IMR-90 (cell line): ENCODE data around the gene PRLR. TPM values are rescaled to one million over a fixed set of nuclear protein-coding genes. Genes with fewer than 3 reads are reported as not detected.

Experiments used
- ATAC-seq: fragments of 200-7000 bp; cut with Tn5 transposase; 2 replicates; pipeline ENCODE4 v1.9.1; 2020; ENCODE audit warnings: low read depth, mild to moderate bottlenecking, moderate library complexity
- BruUV-seq: library from RNA; stranded (reverse); fragments of 400-500 nt; replicated peaks from 2 replicates; lab custom pipeline; 2021; lab: Mats Ljungman, UMichigan
- CTCF ChIA-PET: fragments of 300-600 bp; formaldehyde crosslinking; extraction: SDS; loops from one replicate; lab custom pipeline; 2021; ENCODE audit warnings: antibody characterized with exemption; lab: Yijun Ruan, JAX
- POLR2A ChIA-PET: fragments of 300-600 bp; sonication (Branson Sonifier 250); formaldehyde crosslinking; loops from one replicate; lab custom pipeline; 2022; ENCODE audit warnings: antibody characterized with exemption; ENCODE audit not compliant: unreplicated experiment; lab: Charles Lee
- DNase-seq: peaks from one replicate; pipeline ENCODE4 v3.0.0; 2013
- H2AFZ ChIP-seq: replicated peaks from 2 replicates; pipeline ENCODE3; 2013; ENCODE audit warnings: low read length, mild to moderate bottlenecking; ENCODE audit not compliant: poor library complexity
- H2AK5ac ChIP-seq: 2 replicates; pipeline ENCODE4 v1.6.1; 2013; ENCODE audit warnings: low read depth, low read length, inconsistent platforms
- H2AK9ac ChIP-seq: replicated peaks from 2 replicates; pipeline ENCODE3; 2013; ENCODE audit warnings: mild to moderate bottlenecking, low read depth, low read length, moderate library complexity; ENCODE audit not compliant: poor library complexity
- H2BK120ac ChIP-seq: 2 replicates; pipeline ENCODE4 v1.6.1; 2013; ENCODE audit warnings: low read depth, low read length, inconsistent platforms
- H2BK15ac ChIP-seq: 3 replicates; pipeline ENCODE4 v1.6.1; 2013; ENCODE audit warnings: low read depth, low read length, inconsistent platforms
- H2BK20ac ChIP-seq: 2 replicates; pipeline ENCODE4 v1.6.1; 2013; ENCODE audit warnings: low read depth, mild to moderate bottlenecking, inconsistent platforms, low read length, moderate library complexity
- H2BK5ac ChIP-seq: 2 replicates; pipeline ENCODE4 v1.6.1; 2013; ENCODE audit warnings: mild to moderate bottlenecking, low read depth, low read length, inconsistent platforms; ENCODE audit not compliant: poor library complexity, severe bottlenecking
- H3K14ac ChIP-seq: replicated peaks from 2 replicates; pipeline ENCODE4 v1.6.1; 2013; ENCODE audit warnings: low read depth, low read length, inconsistent platforms
- H3K18ac ChIP-seq: 2 replicates; pipeline ENCODE4 v1.6.1; 2013; ENCODE audit warnings: low read depth, low read length, control low read depth
- H3K23ac ChIP-seq: 2 replicates; pipeline ENCODE4 v1.6.1; 2013; ENCODE audit warnings: low read depth, low read length, inconsistent platforms
- H3K27ac ChIP-seq: 2 replicates; pipeline ENCODE4 v1.5.1; 2013; ENCODE audit warnings: mild to moderate bottlenecking, control low read depth, low read length; ENCODE audit not compliant: insufficient read depth
- H3K27me3 ChIP-seq: 2 replicates; pipeline ENCODE4 v1.6.1; 2013; ENCODE audit warnings: low read length; ENCODE audit not compliant: control insufficient read depth, insufficient read depth
- H3K36me3 ChIP-seq: 2 replicates; pipeline ENCODE4 v1.6.1; 2013; ENCODE audit warnings: low read length, mixed read lengths; ENCODE audit not compliant: control insufficient read depth, insufficient read depth
- H3K4ac ChIP-seq: 2 replicates; pipeline ENCODE4 v1.6.1; 2013; ENCODE audit warnings: low read depth, low read length, inconsistent platforms
- H3K4me1 ChIP-seq: 2 replicates; pipeline ENCODE4 v1.6.1; 2013; ENCODE audit warnings: low read length, mixed read lengths; ENCODE audit not compliant: control insufficient read depth, insufficient read depth
- H3K4me2 ChIP-seq: 2 replicates; pipeline ENCODE4 v1.6.1; 2013; ENCODE audit warnings: low read depth, mild to moderate bottlenecking, control low read depth, low read length, moderate library complexity
- H3K4me3 ChIP-seq: 2 replicates; pipeline ENCODE4 v1.5.1; 2013; ENCODE audit warnings: low read depth, mild to moderate bottlenecking, control low read depth, low read length, moderate library complexity; ENCODE audit not compliant: insufficient read depth
- H3K56ac ChIP-seq: 2 replicates; pipeline ENCODE4 v1.6.1; 2013; ENCODE audit warnings: low read length, inconsistent platforms; ENCODE audit not compliant: insufficient read depth; ENCODE audit errors: extremely low read depth
- H3K79me1 ChIP-seq, 2 experiments: 2 replicates each; pipeline ENCODE4 v1.6.1; 2013; ENCODE audit warnings: low read length in 2 of 2, inconsistent platforms in 1 of 2, low read depth in 1 of 2
- H3K9ac ChIP-seq: 2 replicates; pipeline ENCODE4 v1.6.1; 2013; ENCODE audit warnings: low read depth, low read length, control low read depth
- H3K9me1 ChIP-seq: 2 replicates; pipeline ENCODE4 v1.6.1; 2013; ENCODE audit warnings: low read length, inconsistent platforms; ENCODE audit not compliant: insufficient read depth
- H3K9me3 ChIP-seq: 2 replicates; pipeline ENCODE4 v1.6.1; 2013; ENCODE audit warnings: low read length; ENCODE audit not compliant: control insufficient read depth, insufficient read depth
- H4K20me1 ChIP-seq: 2 replicates; pipeline ENCODE4 v1.6.1; 2013; ENCODE audit warnings: low read length, inconsistent platforms; ENCODE audit not compliant: insufficient read depth
- H4K5ac ChIP-seq: 2 replicates; pipeline ENCODE4 v1.6.1; 2013; ENCODE audit warnings: mild to moderate bottlenecking, low read depth, low read length, control low read depth
- H4K8ac ChIP-seq, 2 experiments: 2 replicates each; pipeline ENCODE4 v1.6.1; 2013; ENCODE audit warnings: low read depth in 2 of 2, low read length in 2 of 2, control low read depth in 1 of 2, inconsistent platforms in 1 of 2
- H4K91ac ChIP-seq: 2 replicates; pipeline ENCODE4 v1.6.1; 2013; ENCODE audit warnings: low read depth, low read length, inconsistent platforms; ENCODE audit not compliant: insufficient read depth
- BHLHE40 ChIP-seq: fragments of 150-350 bp; IDR thresholded peaks from 2 replicates; pipeline ENCODE4 v1.6.1; 2016; ENCODE audit warnings: mild to moderate bottlenecking, low read depth, low read length
- CEBPB ChIP-seq: IDR thresholded peaks from 2 replicates; pipeline ENCODE4 v1.6.1; 2012; ENCODE audit warnings: low read depth, low read length, improper control_type of control experiment
- CHD1 ChIP-seq: IDR thresholded peaks from 2 replicates; pipeline ENCODE4 v1.6.1; 2012; ENCODE audit warnings: low read depth, low read length, improper control_type of control experiment
- ELK1 ChIP-seq: fragments of 150-350 bp; IDR thresholded peaks from 2 replicates; pipeline ENCODE4 v1.6.1; 2016; ENCODE audit warnings: low read depth, mild to moderate bottlenecking, low read length, moderate library complexity, borderline replicate concordance
- FOS ChIP-seq: fragments of 150-350 bp; IDR thresholded peaks from 2 replicates; pipeline ENCODE4 v1.6.1; 2016; ENCODE audit warnings: low read depth, low read length
- MAFK ChIP-seq: IDR thresholded peaks from 2 replicates; pipeline ENCODE4 v1.6.1; 2012; ENCODE audit warnings: low read depth, low read length, improper control_type of control experiment
- MAZ ChIP-seq: IDR thresholded peaks from 2 replicates; pipeline ENCODE4 v1.6.1; 2012; ENCODE audit warnings: low read depth, mild to moderate bottlenecking, low read length, improper control_type of control experiment, moderate library complexity, borderline replicate concordance
- MXI1 ChIP-seq: IDR thresholded peaks from 2 replicates; pipeline ENCODE4 v1.6.1; 2012; ENCODE audit warnings: low read depth, mild to moderate bottlenecking, low read length, moderate library complexity, borderline replicate concordance
- NFE2L2 ChIP-seq: fragments of 150-350 bp; IDR thresholded peaks from 2 replicates; pipeline ENCODE4 v1.6.1; 2016; ENCODE audit warnings: low read depth, mild to moderate bottlenecking, low read length
- POLR2A ChIP-seq: IDR thresholded peaks from 2 replicates; pipeline ENCODE4 v1.6.1; 2012; ENCODE audit warnings: mild to moderate bottlenecking, low read depth, low read length
- RAD21 ChIP-seq: IDR thresholded peaks from 2 replicates; pipeline ENCODE4 v1.6.1; 2012; ENCODE audit warnings: low read length, improper control_type of control experiment
- RCOR1 ChIP-seq: IDR thresholded peaks from 2 replicates; pipeline ENCODE4 v1.6.1; 2012; ENCODE audit warnings: mild to moderate bottlenecking, low read length, improper control_type of control experiment; ENCODE audit not compliant: insufficient replicate concordance
- RFX5 ChIP-seq: IDR thresholded peaks from 2 replicates; pipeline ENCODE4 v1.8.0; 2012; ENCODE audit warnings: low read depth, mild to moderate bottlenecking, low read length, moderate library complexity
- SMC3 ChIP-seq: fragments of 150-350 bp; IDR thresholded peaks from 2 replicates; pipeline ENCODE4 v1.6.1; 2016; ENCODE audit warnings: low read depth, mild to moderate bottlenecking, antibody characterized with exemption, low read length, moderate library complexity
- WGBS, 2 experiments: methylation state at CpG; one replicate each; pipeline versions ENCODE4 v1.1.5 to v1.1.7; 2013; ENCODE audit warnings: missing lambda C conversion rate in 2 of 2; ENCODE audit not compliant: insufficient read length in 1 of 2; ENCODE audit errors: extremely low coverage in 2 of 2; 5-methylcytosine and 5-hydroxymethylcytosine counted together
- dilution Hi-C: fragments of 300-500 bp; cut with HindIII; formaldehyde crosslinking; loops from one replicate; pipeline ENCODE4 v1.14.3; 2018; ENCODE audit warnings: low sequenced_read_pairs; ENCODE audit not compliant: unreplicated experiment
- in situ Hi-C: fragments of 300-500 bp; cut with MboI; formaldehyde crosslinking; loops from 3 replicates; pipeline ENCODE4 v1.14.3; 2019; ENCODE audit warnings: low sequenced_read_pairs, inconsistent platforms, mixed read lengths
- intact Hi-C: fragments of 100-400 bp; cut with micrococcal nuclease; formaldehyde crosslinking; loops from 2 replicates; pipeline ENCODE4 v1.10.0; 2022
- polyA plus RNA-seq, 3 experiments: library from polyadenylated mRNA; depleted of rRNA; stranded (reverse); fragments of >200 nt; gene quantifications; 2 replicates each; pipeline ENCODE4 v1.2.3, GENCODE V29; 2012; ENCODE audit warnings: low replicate concordance in 1 of 3
- total RNA-seq: library from RNA; depleted of rRNA; stranded (reverse); fragments of >200 nt; gene quantifications from 2 replicates; pipeline ENCODE4 v1.2.3, GENCODE V29; 2012
- TF ChIP-seq, protein P1 (sequence below): fragments of 150-350 bp; IDR thresholded peaks from 2 replicates; pipeline ENCODE4 v1.6.1; 2017; ENCODE audit warnings: mild to moderate bottlenecking, antibody characterized with exemption, low read length, low read depth
- TF ChIP-seq, protein P2 (sequence below): conservative IDR thresholded peaks from 2 replicates; pipeline ENCODE4 v1.5.1; 2012; ENCODE audit warnings: mild to moderate bottlenecking, low read depth, low read length, improper control_type of control experiment

PRLR gene
- total and polyA plus RNA-seq, 2 of the 4 experiments (the other 2 are of a cell fraction) = 0.24 to 0.54 TPM

DNA sequence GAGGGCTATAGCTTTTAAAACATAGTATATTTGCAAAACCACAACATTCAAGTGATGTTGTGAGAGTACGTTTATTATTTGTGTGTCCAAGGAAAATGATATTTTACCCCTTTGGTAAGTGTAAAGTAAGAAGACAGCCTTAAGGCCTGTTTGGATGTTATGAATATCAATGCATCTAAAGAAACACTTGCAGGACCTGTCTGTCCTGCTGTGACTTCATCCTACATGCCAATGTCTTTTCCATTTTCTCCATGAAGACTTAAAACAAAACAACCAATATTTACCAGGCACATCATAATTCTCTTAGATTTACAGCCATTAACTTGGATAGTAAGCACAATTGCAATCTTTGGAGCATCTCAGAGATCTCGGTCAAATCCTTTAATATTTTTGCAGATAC, 29.0 kb downstream of the PRLR start:
- Histone ChIP-seq H3K9me3 (no peaks in the 10 kb centered on the region), H3K18ac (no peak overlapping the region), H3K4ac (no peak overlapping the region), H2BK5ac (no peak overlapping the region), H3K14ac (no peak overlapping the region), H3K27me3 (peaks cover 26% of the 10 kb centered on the region), H3K79me1 (no peaks in the 10 kb centered on the region), H3K4me3 (no peak overlapping the region), H2BK15ac (no peak overlapping the region), H3K56ac (no peak overlapping the region), H2AK9ac (no peak overlapping the region), H3K9me1 (peaks cover 8% of the 10 kb centered on the region), H3K27ac (no peak overlapping the region), H3K23ac (no peak overlapping the region), H4K5ac (no peak overlapping the region), H3K9ac (no peak overlapping the region), H4K8ac (no peak overlapping the region), H2BK120ac (no peak overlapping the region), H2AFZ (no peak overlapping the region), H2BK20ac (no peak overlapping the region), H2AK5ac (no peak overlapping the region), H3K4me1 (no peaks in the 10 kb centered on the region), H4K91ac (no peak overlapping the region), H3K4me2 (no peak overlapping the region), H4K20me1 (no peaks in the 10 kb centered on the region), H3K36me3 (no peaks in the 10 kb centered on the region)
- ChIA-PET CTCF (no interaction called here), POLR2A (no interaction called here)
- intact Hi-C loops (no loop called here), in situ Hi-C loops (no loop called here), dilution Hi-C loops (no loop called here)
- no CpG with 5 or more reads among the region's 2 CpGs for WGBS, 2 experiments
- no peak for ATAC-seq
- DNase-seq = no peak
- no TSS peak for BruUV-seq
- TF ChIP-seq, protein P1, sequence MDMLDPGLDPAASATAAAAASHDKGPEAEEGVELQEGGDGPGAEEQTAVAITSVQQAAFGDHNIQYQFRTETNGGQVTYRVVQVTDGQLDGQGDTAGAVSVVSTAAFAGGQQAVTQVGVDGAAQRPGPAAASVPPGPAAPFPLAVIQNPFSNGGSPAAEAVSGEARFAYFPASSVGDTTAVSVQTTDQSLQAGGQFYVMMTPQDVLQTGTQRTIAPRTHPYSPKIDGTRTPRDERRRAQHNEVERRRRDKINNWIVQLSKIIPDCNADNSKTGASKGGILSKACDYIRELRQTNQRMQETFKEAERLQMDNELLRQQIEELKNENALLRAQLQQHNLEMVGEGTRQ = no peak
- TF ChIP-seq ELK1 = no peak
- TF ChIP-seq MXI1 = no peak
- TF ChIP-seq CHD1 = no peak
- no peak for TF ChIP-seq FOS
- no peak for TF ChIP-seq BHLHE40
- no peak for TF ChIP-seq RFX5
- TF ChIP-seq MAFK = no peak
- no peak for TF ChIP-seq MAZ
- no peak for TF ChIP-seq SMC3
- no peak for TF ChIP-seq POLR2A
- no peak for TF ChIP-seq CEBPB
- TF ChIP-seq RAD21 = no peak
- no peak for TF ChIP-seq NFE2L2
- no peak for TF ChIP-seq RCOR1
- TF ChIP-seq, protein P2, sequence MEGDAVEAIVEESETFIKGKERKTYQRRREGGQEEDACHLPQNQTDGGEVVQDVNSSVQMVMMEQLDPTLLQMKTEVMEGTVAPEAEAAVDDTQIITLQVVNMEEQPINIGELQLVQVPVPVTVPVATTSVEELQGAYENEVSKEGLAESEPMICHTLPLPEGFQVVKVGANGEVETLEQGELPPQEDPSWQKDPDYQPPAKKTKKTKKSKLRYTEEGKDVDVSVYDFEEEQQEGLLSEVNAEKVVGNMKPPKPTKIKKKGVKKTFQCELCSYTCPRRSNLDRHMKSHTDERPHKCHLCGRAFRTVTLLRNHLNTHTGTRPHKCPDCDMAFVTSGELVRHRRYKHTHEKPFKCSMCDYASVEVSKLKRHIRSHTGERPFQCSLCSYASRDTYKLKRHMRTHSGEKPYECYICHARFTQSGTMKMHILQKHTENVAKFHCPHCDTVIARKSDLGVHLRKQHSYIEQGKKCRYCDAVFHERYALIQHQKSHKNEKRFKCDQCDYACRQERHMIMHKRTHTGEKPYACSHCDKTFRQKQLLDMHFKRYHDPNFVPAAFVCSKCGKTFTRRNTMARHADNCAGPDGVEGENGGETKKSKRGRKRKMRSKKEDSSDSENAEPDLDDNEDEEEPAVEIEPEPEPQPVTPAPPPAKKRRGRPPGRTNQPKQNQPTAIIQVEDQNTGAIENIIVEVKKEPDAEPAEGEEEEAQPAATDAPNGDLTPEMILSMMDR = no peak
